NCI-H510A treated with DMSO at 0.1 percent for 48 hours (cell line): ENCODE data around the gene FZD7.

ENCODE experiments used
- DNase-seq: peaks from one replicate; lab custom pipeline; 2025; lab: John Stamatoyannopoulos, UW

The FZD7 gene

DNA sequence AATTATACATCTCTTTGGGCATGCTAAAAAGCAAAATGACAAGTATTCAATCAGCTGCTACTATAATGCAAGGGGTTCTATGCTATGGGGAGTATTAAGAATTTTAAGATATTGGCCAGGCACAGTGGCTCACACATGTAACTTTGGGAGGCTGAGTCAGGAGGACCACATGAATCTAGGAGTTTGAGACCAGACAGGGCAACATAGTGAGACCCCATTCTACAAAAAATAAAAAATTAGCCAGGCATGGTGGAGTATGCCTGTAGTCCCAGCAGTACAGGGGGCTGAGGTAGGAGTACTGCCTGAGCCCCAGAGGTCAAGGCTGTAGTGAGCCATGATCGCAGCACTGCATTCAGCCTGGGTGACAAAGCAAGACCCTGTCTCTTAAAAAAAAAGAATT, 33.9 kb downstream of the FZD7 start:
- DNase-seq: no peak

- no peak for DNase-seq
Measured at GRCh38 chr2:202069170-202070067, 35.8 kb downstream of the FZD7 start.

GRCh38 chr2:202071107-202071506, 37.5 kb downstream of the FZD7 start:
- DNase-seq: no peak

- DNase-seq: no peak
Measured at GRCh38 chr2:202072226-202072625, 38.6 kb downstream of the FZD7 start.

GRCh38 chr2:202072737-202073401, 39.2 kb downstream of the FZD7 start, which contains the start of gene KIAA2012:
TSS of gene KIAA2012 (plus strand) at chr2:202073255. CDS start at chr2:202073628, 373 bp downstream.
- DNase-seq: no peak

GRCh38 chr2:202074324-202074723, 40.7 kb downstream of the FZD7 start:
- no peak for DNase-seq

- no peak for DNase-seq
Measured at GRCh38 chr2:202079310-202079709, 45.7 kb downstream of the FZD7 start.

- DNase-seq: peak; percentile 7
Measured at GRCh38 chr2:202084265-202084664, 50.6 kb downstream of the FZD7 start.
